Large intestine (tissue), 3 donors: Measurements from ENCODE around the gene CES3. TPM values are rescaled to one million over a fixed set of nuclear protein-coding genes. Genes with fewer than 3 reads are reported as not detected.

Experiments
- DNase-seq, 2 donors: peaks; one replicate each; pipeline versions ENCODE4 v3.0.0 to v3.0.0-alpha.2; 2013
- H3K27ac ChIP-seq: one replicate; pipeline ENCODE4 v1.5.1; 2013; ENCODE audit warnings: low read length
- H3K27me3 ChIP-seq: 2 replicates; pipeline ENCODE4 v1.6.1; 2013; ENCODE audit warnings: low read length; ENCODE audit not compliant: control insufficient read depth, insufficient read depth
- H3K36me3 ChIP-seq: 2 replicates; pipeline ENCODE4 v1.6.1; 2013; ENCODE audit warnings: low read length; ENCODE audit not compliant: control insufficient read depth, insufficient read depth
- H3K4me1 ChIP-seq: one replicate; pipeline ENCODE4 v1.6.1; 2013; ENCODE audit warnings: low read length; ENCODE audit not compliant: control insufficient read depth, insufficient read depth
- H3K4me3 ChIP-seq: one replicate; pipeline ENCODE4 v1.5.1; 2013; ENCODE audit warnings: low read length
- H3K9me3 ChIP-seq: one replicate; pipeline ENCODE4 v1.6.1; 2013; ENCODE audit warnings: mild to moderate bottlenecking, low read depth, low read length, moderate library complexity; ENCODE audit not compliant: control insufficient read depth
- WGBS: methylation state at CpG from one replicate; pipeline ENCODE4 v1.1.5; 2013; ENCODE audit warnings: low lambda C conversion rate; ENCODE audit not compliant: insufficient coverage; 5-methylcytosine and 5-hydroxymethylcytosine counted together
- polyA plus RNA-seq: library from polyadenylated mRNA; unstranded; fragments of 120-200 nt; gene quantifications from one replicate; pipeline ENCODE4 v1.2.1, GENCODE V29; 2013

Gene CES3
- polyA plus RNA-seq, 1 donor: 16.0 TPM

- no peaks in the 10 kb centered on the region for H3K9me3 ChIP-seq
- no peak for DNase-seq
- no peaks in the 10 kb centered on the region for H3K27me3 ChIP-seq
- H3K27ac ChIP-seq: no peak overlapping the region
- H3K4me1 ChIP-seq: no peaks in the 10 kb centered on the region
- WGBS: 92% methylated on average over 2 of the region's 12 CpGs
- H3K4me3 ChIP-seq: no peak overlapping the region
- peaks cover 18% of the 10 kb centered on the region for H3K36me3 ChIP-seq
Measured at GRCh38 chr16:67006930-67007658, 46.0 kb downstream of the CES3 start.

DNA sequence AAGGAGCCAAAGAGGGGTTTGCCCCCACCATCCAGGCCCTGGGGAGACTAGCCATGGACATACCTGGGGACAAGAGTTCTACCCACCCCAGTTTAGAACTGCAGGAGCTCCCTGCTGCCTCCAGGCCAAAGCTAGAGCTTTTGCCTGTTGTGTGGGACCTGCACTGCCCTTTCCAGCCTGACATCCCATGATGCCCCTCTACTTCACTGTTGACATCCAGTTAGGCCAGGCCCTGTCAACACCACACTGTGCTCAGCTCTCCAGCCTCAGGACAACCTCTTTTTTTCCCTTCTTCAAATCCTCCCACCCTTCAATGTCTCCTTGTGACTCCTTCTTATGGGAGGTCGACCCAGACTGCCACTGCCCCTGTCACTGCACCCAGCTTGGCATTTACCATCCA lies 48.1 kb downstream of the CES3 start:
- Histone ChIP-seq H3K27me3 (peaks cover 12% of the 10 kb centered on the region), H3K27ac (no peak overlapping the region), H3K4me3 (no peak overlapping the region), H3K4me1 (peaks cover 5% of the 10 kb centered on the region), H3K36me3 (peaks cover 7% of the 10 kb centered on the region), H3K9me3 (no peaks in the 10 kb centered on the region)
- DNase-seq: no peak
- WGBS: no CpG with 5 or more reads among the region's 1 CpG

GRCh38 chr16:67011274-67011673 lies 50.2 kb downstream of the CES3 start:
- Histone ChIP-seq H3K4me3 (no peak overlapping the region), H3K27me3 (peaks cover 26% of the 10 kb centered on the region), H3K4me1 (peaks cover 10% of the 10 kb centered on the region), H3K27ac (no peak overlapping the region), H3K36me3 (no peaks in the 10 kb centered on the region), H3K9me3 (no peaks in the 10 kb centered on the region)
- DNase-seq: no peak
- WGBS: 100% methylated on average over 1 of the region's 2 CpGs

GRCh38 chr16:67013233-67013822 lies 52.3 kb downstream of the CES3 start:
- peaks cover 28% of the 10 kb centered on the region for H3K27me3 ChIP-seq
- H3K36me3 ChIP-seq: no peaks in the 10 kb centered on the region
- peak overlapping the region; percentile 4 for H3K27ac ChIP-seq
- no peaks in the 10 kb centered on the region for H3K9me3 ChIP-seq
- peak overlapping the region; percentile 34 for H3K4me3 ChIP-seq
- WGBS: no CpG with 5 or more reads among the region's 21 CpGs
- H3K4me1 ChIP-seq: peaks cover 10% of the 10 kb centered on the region
- DNase-seq: no peak

DNA sequence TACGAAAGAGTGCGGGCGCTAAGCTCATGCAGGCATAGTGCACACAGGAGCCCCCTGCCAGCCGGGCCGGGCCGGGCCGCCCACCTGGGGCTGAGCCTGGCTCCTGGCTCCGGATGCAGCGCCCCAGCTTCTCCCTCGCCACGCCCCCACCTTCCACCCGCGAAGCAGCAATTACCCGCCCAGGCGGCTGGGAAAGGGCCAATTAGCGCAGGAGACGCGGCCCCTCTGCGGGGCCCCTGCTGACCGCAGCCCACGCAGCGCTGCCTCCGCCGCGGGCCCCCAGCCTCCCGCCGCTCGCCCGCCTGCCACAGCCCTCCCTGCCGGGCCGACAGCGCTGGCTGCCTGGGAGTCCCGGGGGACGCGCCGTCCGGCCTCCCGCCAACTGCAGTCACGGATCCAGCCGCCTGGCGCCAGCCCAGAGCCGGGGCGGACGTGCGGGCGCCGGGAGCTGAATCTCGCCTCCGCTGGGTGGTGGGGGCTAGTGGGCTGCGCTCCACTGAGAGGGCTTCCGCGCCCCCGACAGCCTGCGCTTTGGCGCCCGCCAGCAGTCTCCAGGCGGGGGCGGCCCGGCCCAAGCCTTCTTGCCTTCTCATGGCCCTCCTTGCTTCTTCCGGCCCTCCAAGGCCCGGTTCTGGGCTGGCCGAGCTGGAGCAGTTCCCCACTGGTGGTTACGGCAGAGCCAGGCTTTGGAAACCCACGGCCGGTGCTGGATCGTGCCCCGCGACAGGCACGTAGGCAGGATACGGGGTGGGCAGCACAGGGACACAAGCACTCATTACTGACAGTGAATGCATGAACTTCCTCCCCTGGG lies 53.0 kb downstream of the CES3 start:
- DNase-seq: peak; percentile 52 to 77
- H3K27ac ChIP-seq: peak overlapping the region; percentile 4
- peak overlapping the region; percentile 44 for H3K4me3 ChIP-seq
- no CpG with 5 or more reads among the region's 70 CpGs for WGBS
- peaks cover 28% of the 10 kb centered on the region for H3K27me3 ChIP-seq
- H3K4me1 ChIP-seq: peaks cover 10% of the 10 kb centered on the region
- H3K9me3 ChIP-seq: no peaks in the 10 kb centered on the region
- H3K36me3 ChIP-seq: no peaks in the 10 kb centered on the region

- Histone ChIP-seq H3K4me3 (peak overlapping the region; percentile 44), H3K27me3 (peaks cover 28% of the 10 kb centered on the region), H3K27ac (no peak overlapping the region), H3K4me1 (peaks cover 10% of the 10 kb centered on the region), H3K9me3 (no peaks in the 10 kb centered on the region), H3K36me3 (no peaks in the 10 kb centered on the region)
- no peak for DNase-seq
- WGBS: no CpG with 5 or more reads among the region's 6 CpGs
Measured at GRCh38 chr16:67014634-67015312, 53.7 kb downstream of the CES3 start.

DNA sequence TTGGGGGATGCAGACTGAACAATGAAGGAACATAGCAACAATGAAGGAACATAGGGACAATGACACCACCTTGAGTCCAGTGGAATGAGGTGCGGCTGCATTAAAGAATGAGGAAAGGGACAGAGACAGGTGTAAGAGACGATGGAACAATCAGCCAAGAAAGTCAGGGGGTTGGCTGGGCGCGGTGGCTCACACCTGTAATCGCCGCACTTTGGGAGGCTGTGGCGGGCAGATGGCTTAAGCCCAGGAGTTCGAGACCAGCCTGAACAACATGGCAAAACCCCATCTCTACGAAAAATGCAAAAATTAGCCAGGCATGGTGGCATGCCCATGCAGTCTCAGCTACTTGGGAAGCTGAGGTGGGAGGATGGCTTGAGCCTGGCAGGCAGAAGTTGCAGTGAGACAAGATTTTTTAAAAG lies 54.3 kb downstream of the CES3 start:
- peak in 1 of 2 donors; percentile 39 for DNase-seq
- Histone ChIP-seq H3K4me1 (peaks cover 10% of the 10 kb centered on the region), H3K27ac (no peak overlapping the region), H3K27me3 (peaks cover 28% of the 10 kb centered on the region), H3K4me3 (no peak overlapping the region), H3K36me3 (no peaks in the 10 kb centered on the region), H3K9me3 (no peaks in the 10 kb centered on the region)
- WGBS: no CpG with 5 or more reads among the region's 9 CpGs

GRCh38 chr16:67016143-67016542 lies 55.1 kb downstream of the CES3 start:
- DNase-seq: no peak
- no peak overlapping the region for H3K4me3 ChIP-seq
- H3K36me3 ChIP-seq: no peaks in the 10 kb centered on the region
- no peak overlapping the region for H3K27ac ChIP-seq
- no peaks in the 10 kb centered on the region for H3K9me3 ChIP-seq
- peaks cover 10% of the 10 kb centered on the region for H3K4me1 ChIP-seq
- peaks cover 28% of the 10 kb centered on the region for H3K27me3 ChIP-seq

- WGBS: no CpG with 5 or more reads among the region's 5 CpGs
Measured at GRCh38 chr16:67016681-67017420, 55.8 kb downstream of the CES3 start.

DNA sequence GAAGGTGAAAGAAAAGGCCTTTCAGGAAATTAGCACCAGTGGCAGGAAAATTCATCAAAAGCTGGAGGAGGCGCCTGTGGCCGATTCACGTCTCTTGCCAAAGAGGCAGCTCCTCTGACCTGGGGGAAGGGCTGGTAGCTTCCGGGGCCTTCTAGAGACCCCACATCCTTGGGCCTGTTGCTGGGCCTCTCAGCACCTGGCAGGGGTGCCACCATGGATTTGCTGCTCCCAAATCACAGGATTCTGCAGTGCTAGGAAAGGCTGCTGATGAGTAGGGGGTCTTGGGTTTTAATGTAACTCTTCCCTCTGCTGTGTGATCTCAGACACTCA lies 56.3 kb downstream of the CES3 start:
- Histone ChIP-seq H3K36me3 (no peaks in the 10 kb centered on the region), H3K4me1 (peaks cover 10% of the 10 kb centered on the region), H3K4me3 (no peak overlapping the region), H3K27me3 (peaks cover 28% of the 10 kb centered on the region), H3K27ac (no peak overlapping the region), H3K9me3 (no peaks in the 10 kb centered on the region)
- WGBS: no CpG with 5 or more reads among the region's 4 CpGs
- no peak for DNase-seq

More at GRCh38 chr16:67016681-67017420, 55.8 kb downstream of the CES3 start:
- peaks cover 10% of the 10 kb centered on the region for H3K4me1 ChIP-seq
- no peaks in the 10 kb centered on the region for H3K9me3 ChIP-seq
- no peaks in the 10 kb centered on the region for H3K36me3 ChIP-seq
- H3K27me3 ChIP-seq: peaks cover 28% of the 10 kb centered on the region
- no peak overlapping the region for H3K27ac ChIP-seq
- no peak overlapping the region for H3K4me3 ChIP-seq
- DNase-seq: no peak
